HepG2 (cell line): Measurements from ENCODE around the gene PPP1R8. TPM values are rescaled to one million over a fixed set of nuclear protein-coding genes. Genes with fewer than 3 reads are reported as not detected.

Experiments used
- ATAC-seq: fragments of 200-7000 bp; cut with Tn5 transposase; 3 replicates; pipeline ENCODE4 v1.9.1; 2020; ENCODE audit warnings: mild to moderate bottlenecking, moderate library complexity
- BruUV-seq: library from RNA; stranded (reverse); fragments of 400-500 nt; replicated peaks from 2 replicates; lab custom pipeline; 2021; lab: Mats Ljungman, UMichigan
- CTCF ChIA-PET: fragments of 300-600 bp; formaldehyde crosslinking; extraction: SDS; loops from one replicate; lab custom pipeline; 2021; ENCODE audit warnings: low total read pairs, inconsistent platforms, low intra/inter-chr PET ratio; lab: Yijun Ruan, JAX
- POLR2A ChIA-PET: fragments of 350-600 bp; sonication (Branson Sonifier 250); formaldehyde crosslinking; loops from one replicate; lab custom pipeline; 2020; ENCODE audit warnings: antibody characterized with exemption, inconsistent platforms; lab: Yijun Ruan, JAX
- DNase-seq: peaks from one replicate; pipeline ENCODE4 v3.0.0-alpha.2; 2015; ENCODE audit warnings: low spot score
- FAIRE-seq: peaks from 3 replicates; lab custom pipeline; 2011; peaks lifted over from hg19 to GRCh38; lab: Jason Lieb, UNC
- H2AFZ ChIP-seq: one replicate; pipeline ENCODE4 v1.6.1; 2011; ENCODE audit warnings: low read length, inconsistent platforms
- H3K27ac ChIP-seq: fragments of 300-600 bp; 3 replicates; pipeline ENCODE4 v1.8.0; 2011; ENCODE audit warnings: mixed run types, mild to moderate bottlenecking, mixed read lengths, low read length, inconsistent platforms; ENCODE audit not compliant: insufficient read depth; ENCODE audit errors: extremely low read length
- H3K27me3 ChIP-seq, 2 experiments: fragments of 200-600 bp in 1 of 2; 2 replicates in 1 of 2; 3 replicates in 1 of 2; pipeline versions ENCODE4 v1.6.0 to v1.8.0; 2011; ENCODE audit warnings: low read length in 2 of 2, mild to moderate bottlenecking in 2 of 2, moderate library complexity in 2 of 2, inconsistent platforms in 1 of 2; ENCODE audit not compliant: insufficient read depth in 2 of 2, control insufficient read depth in 1 of 2
- H3K36me3 ChIP-seq, 2 experiments: fragments of 200-600 bp in 1 of 2; replicated peaks in 1 of 2; 2 replicates in 1 of 2; 3 replicates in 1 of 2; pipeline versions ENCODE4 v1.5.1 to v1.8.0; 2011; ENCODE audit warnings: low read length in 2 of 2, inconsistent platforms in 1 of 2; ENCODE audit not compliant: insufficient read depth in 2 of 2, control insufficient read depth in 1 of 2
- H3K4me1 ChIP-seq: 2 replicates; pipeline ENCODE4 v1.5.1; 2012; ENCODE audit warnings: low read length, inconsistent platforms; ENCODE audit not compliant: insufficient read depth
- H3K4me2 ChIP-seq: 2 replicates; pipeline ENCODE4 v1.6.0; 2011; ENCODE audit warnings: low read depth, low read length, inconsistent platforms
- H3K4me3 ChIP-seq, 3 experiments: fragments of 200-600 bp in 1 of 3; sonication (generic), shearing (Covaris generic) in 1 of 3; replicated peaks in 1 of 3; 2 replicates each; pipeline ENCODE4 v1.5.1; 2011 to 2016; ENCODE audit warnings: low read length in 3 of 3, inconsistent platforms in 2 of 3, low read depth in 2 of 3, mild to moderate bottlenecking in 2 of 3, control low read depth in 1 of 3, mixed read lengths in 1 of 3; ENCODE audit not compliant: insufficient read depth in 1 of 3
- H3K79me2 ChIP-seq: one replicate; pipeline ENCODE4 v1.6.1; 2011; ENCODE audit warnings: low read length, inconsistent platforms; ENCODE audit not compliant: insufficient read depth
- H3K9ac ChIP-seq: 2 replicates; pipeline ENCODE4 v1.6.0; 2011; ENCODE audit warnings: mild to moderate bottlenecking, low read depth, low read length, inconsistent platforms; ENCODE audit not compliant: insufficient read depth
- H3K9me3 ChIP-seq: 2 replicates; pipeline ENCODE4 v1.5.1; 2012; ENCODE audit warnings: mild to moderate bottlenecking, low read length
- H4K20me1 ChIP-seq: 2 replicates; pipeline ENCODE4 v1.6.0; 2011; ENCODE audit warnings: inconsistent platforms, mild to moderate bottlenecking, low read length, moderate library complexity; ENCODE audit not compliant: insufficient read depth
- HNRNPH1 ChIP-seq: fragments of 200-400 bp; formaldehyde crosslinking; optimal IDR thresholded peaks from 2 replicates; pipeline ENCODE3; 2017; ENCODE audit warnings: mild to moderate bottlenecking, low read depth, low read length
- HNRNPUL1 ChIP-seq: fragments of 200-400 bp; formaldehyde crosslinking; IDR thresholded peaks from 2 replicates; pipeline ENCODE4 v1.6.1; 2017; ENCODE audit warnings: low read depth, mild to moderate bottlenecking, low read length, moderate library complexity
- HOXA5 ChIP-seq: sonication (generic); formaldehyde crosslinking; IDR thresholded peaks from 2 replicates; pipeline ENCODE4 v1.4.0; 2020; ENCODE audit warnings: missing genetic modification reagents
- MAFF ChIP-seq: IDR thresholded peaks from 2 replicates; pipeline ENCODE4 v1.6.1; 2011; ENCODE audit warnings: low read depth, low read length, improper control_type of control experiment
- MXI1 ChIP-seq: IDR thresholded peaks from 3 replicates; pipeline ENCODE4 v1.6.1; 2012; ENCODE audit warnings: low read depth, low read length, inconsistent platforms, borderline replicate concordance
- TAF15 ChIP-seq: fragments of 200-400 bp; formaldehyde crosslinking; IDR thresholded peaks from one replicate; pipeline ENCODE4 v1.6.1; 2018; ENCODE audit warnings: mild to moderate bottlenecking, low read depth, low read length; ENCODE audit not compliant: poor library complexity, severe bottlenecking
- THYN1 ChIP-seq: sonication (generic); formaldehyde crosslinking; IDR thresholded peaks from 2 replicates; pipeline ENCODE4 v1.8.1; 2023; ENCODE audit warnings: low read depth, mild to moderate bottlenecking, moderate library complexity, missing genetic modification reagents, borderline replicate concordance
- U2AF2 ChIP-seq: fragments of 200-400 bp; formaldehyde crosslinking; IDR thresholded peaks from 2 replicates; pipeline ENCODE4 v1.6.1; 2017; ENCODE audit warnings: low read depth, mild to moderate bottlenecking, low read length
- ZNF101 ChIP-seq: sonication (generic); formaldehyde crosslinking; IDR thresholded peaks from 2 replicates; pipeline ENCODE4 v1.4.0; 2020; ENCODE audit warnings: mild to moderate bottlenecking, low read depth, missing genetic modification reagents, borderline replicate concordance
- ZNF12 ChIP-seq: sonication (generic); formaldehyde crosslinking; IDR thresholded peaks from 2 replicates; pipeline ENCODE4 v1.5.0; 2020; ENCODE audit warnings: missing genetic modification reagents
- ZNF136 ChIP-seq: sonication (generic); formaldehyde crosslinking; IDR thresholded peaks from 2 replicates; pipeline ENCODE4 v1.8.1; 2022; ENCODE audit warnings: low read depth, mild to moderate bottlenecking, moderate library complexity, missing genetic modification reagents
- ZNF20 ChIP-seq: sonication (generic); formaldehyde crosslinking; IDR thresholded peaks from 2 replicates; pipeline ENCODE4 v1.4.0; 2020; ENCODE audit warnings: mild to moderate bottlenecking, moderate library complexity, missing genetic modification reagents
- ZNF749 ChIP-seq: sonication (generic); formaldehyde crosslinking; IDR thresholded peaks from 2 replicates; pipeline ENCODE4 v1.8.0; 2022; ENCODE audit warnings: mild to moderate bottlenecking, missing genetic modification reagents, moderate library complexity, borderline replicate concordance
- in situ Hi-C: cut with HindIII; loops from 2 replicates; pipeline ENCODE4 v1.10.0; 2017; ENCODE audit warnings: low pct_unique_long_range_greater_than_20kb; ENCODE audit not compliant: extremely low pct_ligation_motif_present
- intact Hi-C: fragments of 100-400 bp; cut with micrococcal nuclease; formaldehyde crosslinking; loops from one replicate; pipeline ENCODE4 v1.10.0; 2022; ENCODE audit not compliant: unreplicated experiment
- polyA plus RNA-seq, 8 experiments: library from polyadenylated mRNA; depleted of rRNA in 3 of 8; stranded (reverse) in 7 of 8; unstranded in 1 of 8; fragments of >200 nt; fragmentation: Illumina TruSeq in 4 of 8; extraction: Trizol in 4 of 8; gene quantifications; 2 replicates each; pipeline versions ENCODE4 v1.2.1 to v1.2.3, GENCODE V29; 2011 to 2016; ENCODE audit warnings: low read depth in 4 of 8, missing spikeins in 1 of 8, mixed read lengths in 1 of 8; ENCODE audit not compliant: insufficient read depth in 1 of 8
- total RNA-seq, 5 experiments: library from RNA; depleted of rRNA; stranded (reverse); fragments of >200 nt; fragmentation: Illumina TruSeq; extraction: Trizol; gene quantifications; 2 replicates each; pipeline ENCODE4 v1.2.3, GENCODE V29; 2016; ENCODE audit warnings: low read depth in 1 of 5
- TF ChIP-seq, protein P1 (sequence below): fragments of 450-650 bp; IDR thresholded peaks from 2 replicates; pipeline ENCODE4 v1.6.1; 2017
- TF ChIP-seq, protein P2 (sequence below): sonication (generic); formaldehyde crosslinking; IDR thresholded peaks from 2 replicates; pipeline ENCODE4 v1.4.0; 2020; ENCODE audit warnings: missing genetic modification reagents
- TF ChIP-seq, protein P3 (sequence below): sonication (generic); formaldehyde crosslinking; IDR thresholded peaks from 2 replicates; pipeline ENCODE4 v1.5.0; 2020; ENCODE audit warnings: mild to moderate bottlenecking, missing genetic modification reagents, borderline replicate concordance

The PPP1R8 gene
- total and polyA plus RNA-seq, 2 of the 13 experiments (the other 11 are each of a cell fraction or from before 2014, with no cell fraction given): 38.3 to 62.2 TPM

DNA sequence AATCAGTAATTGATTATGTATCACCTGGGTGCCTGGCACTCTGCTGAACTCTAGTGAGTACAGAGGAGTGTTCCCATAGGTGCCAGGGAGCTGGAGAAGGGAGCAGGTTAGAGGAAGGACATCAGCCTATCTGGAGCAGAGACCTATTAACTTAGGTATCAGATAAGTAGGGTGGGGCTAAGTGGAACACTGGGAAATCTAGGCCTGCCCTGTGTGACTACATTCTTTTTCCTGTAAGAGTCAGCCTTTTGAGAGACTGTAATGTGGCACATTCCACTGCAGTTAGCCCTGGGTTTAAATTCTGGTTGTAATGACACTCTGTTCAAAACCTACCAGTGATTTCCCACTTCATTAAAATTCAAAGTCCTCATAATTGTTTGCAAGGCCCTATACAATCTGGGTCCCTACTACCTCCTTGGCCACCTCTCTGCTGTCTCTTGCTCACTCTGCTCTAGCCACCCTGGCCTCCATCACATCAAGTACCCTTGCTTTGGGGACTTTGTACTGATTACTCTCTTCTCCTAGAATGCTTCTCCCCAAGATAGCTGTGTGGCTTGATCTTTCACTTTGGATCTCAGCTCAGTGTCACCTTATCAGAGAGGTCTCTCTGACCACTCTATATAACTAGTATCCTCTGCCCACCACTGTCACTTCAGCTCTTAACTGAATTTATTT, 44.7 kb upstream of the PPP1R8 start:
- no peaks in the 10 kb centered on the region for H3K9me3 ChIP-seq
- H2AFZ ChIP-seq: no peak overlapping the region
- BruUV-seq: no TSS peak
- ChIA-PET POLR2A (interaction anchor here (1.5 to 1.7 kb wide), 2 partner anchors 13 to 31 kb away, joined by 5 to 8 read pairs; partner anchors contain the start of gene STX12), CTCF (no interaction called here)
- H3K4me3 ChIP-seq: no peak overlapping the region
- intact Hi-C loops: no loop called here
- FAIRE-seq (no peak), DNase-seq (no peak), ATAC-seq (no peak)
- no peak overlapping the region for H3K27ac ChIP-seq
- no peak overlapping the region for H3K4me2 ChIP-seq
- H3K36me3 ChIP-seq: peaks cover 2 to 9% of the 10 kb centered on the region in 2 experiments; a peak in 3 of 5 replicates
- H3K9ac ChIP-seq: no peak overlapping the region
- in situ Hi-C loops: no loop called here
- no peaks in the 10 kb centered on the region for H3K27me3 ChIP-seq
- no peaks in the 10 kb centered on the region for H3K4me1 ChIP-seq
- H3K79me2 ChIP-seq: peaks cover 3% of the 10 kb centered on the region
- no peaks in the 10 kb centered on the region; the same call in 1 of the 2 replicates for H4K20me1 ChIP-seq
- TF ChIP-seq, protein P1, sequence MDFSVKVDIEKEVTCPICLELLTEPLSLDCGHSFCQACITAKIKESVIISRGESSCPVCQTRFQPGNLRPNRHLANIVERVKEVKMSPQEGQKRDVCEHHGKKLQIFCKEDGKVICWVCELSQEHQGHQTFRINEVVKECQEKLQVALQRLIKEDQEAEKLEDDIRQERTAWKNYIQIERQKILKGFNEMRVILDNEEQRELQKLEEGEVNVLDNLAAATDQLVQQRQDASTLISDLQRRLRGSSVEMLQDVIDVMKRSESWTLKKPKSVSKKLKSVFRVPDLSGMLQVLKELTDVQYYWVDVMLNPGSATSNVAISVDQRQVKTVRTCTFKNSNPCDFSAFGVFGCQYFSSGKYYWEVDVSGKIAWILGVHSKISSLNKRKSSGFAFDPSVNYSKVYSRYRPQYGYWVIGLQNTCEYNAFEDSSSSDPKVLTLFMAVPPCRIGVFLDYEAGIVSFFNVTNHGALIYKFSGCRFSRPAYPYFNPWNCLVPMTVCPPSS: no peak
- no peak for TF ChIP-seq U2AF2
- TF ChIP-seq ZNF101 (CRISPR knock-in tag): no peak
- TF ChIP-seq ZNF136 (CRISPR knock-in tag): no peak
- TF ChIP-seq MXI1: no peak
- no peak for TF ChIP-seq ZNF12 (CRISPR knock-in tag)
- TF ChIP-seq HOXA5: no peak
- no peak for TF ChIP-seq MAFF
- no peak for TF ChIP-seq HNRNPUL1
- TF ChIP-seq THYN1 (CRISPR knock-in tag): no peak
- no peak for TF ChIP-seq ZNF20 (CRISPR knock-in tag)
- TF ChIP-seq, protein P2, sequence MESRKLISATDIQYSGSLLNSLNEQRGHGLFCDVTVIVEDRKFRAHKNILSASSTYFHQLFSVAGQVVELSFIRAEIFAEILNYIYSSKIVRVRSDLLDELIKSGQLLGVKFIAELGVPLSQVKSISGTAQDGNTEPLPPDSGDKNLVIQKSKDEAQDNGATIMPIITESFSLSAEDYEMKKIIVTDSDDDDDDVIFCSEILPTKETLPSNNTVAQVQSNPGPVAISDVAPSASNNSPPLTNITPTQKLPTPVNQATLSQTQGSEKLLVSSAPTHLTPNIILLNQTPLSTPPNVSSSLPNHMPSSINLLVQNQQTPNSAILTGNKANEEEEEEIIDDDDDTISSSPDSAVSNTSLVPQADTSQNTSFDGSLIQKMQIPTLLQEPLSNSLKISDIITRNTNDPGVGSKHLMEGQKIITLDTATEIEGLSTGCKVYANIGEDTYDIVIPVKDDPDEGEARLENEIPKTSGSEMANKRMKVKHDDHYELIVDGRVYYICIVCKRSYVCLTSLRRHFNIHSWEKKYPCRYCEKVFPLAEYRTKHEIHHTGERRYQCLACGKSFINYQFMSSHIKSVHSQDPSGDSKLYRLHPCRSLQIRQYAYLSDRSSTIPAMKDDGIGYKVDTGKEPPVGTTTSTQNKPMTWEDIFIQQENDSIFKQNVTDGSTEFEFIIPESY (CRISPR knock-in tag): no peak
- TF ChIP-seq ZNF749 (CRISPR knock-in tag): no peak
- TF ChIP-seq, protein P3, sequence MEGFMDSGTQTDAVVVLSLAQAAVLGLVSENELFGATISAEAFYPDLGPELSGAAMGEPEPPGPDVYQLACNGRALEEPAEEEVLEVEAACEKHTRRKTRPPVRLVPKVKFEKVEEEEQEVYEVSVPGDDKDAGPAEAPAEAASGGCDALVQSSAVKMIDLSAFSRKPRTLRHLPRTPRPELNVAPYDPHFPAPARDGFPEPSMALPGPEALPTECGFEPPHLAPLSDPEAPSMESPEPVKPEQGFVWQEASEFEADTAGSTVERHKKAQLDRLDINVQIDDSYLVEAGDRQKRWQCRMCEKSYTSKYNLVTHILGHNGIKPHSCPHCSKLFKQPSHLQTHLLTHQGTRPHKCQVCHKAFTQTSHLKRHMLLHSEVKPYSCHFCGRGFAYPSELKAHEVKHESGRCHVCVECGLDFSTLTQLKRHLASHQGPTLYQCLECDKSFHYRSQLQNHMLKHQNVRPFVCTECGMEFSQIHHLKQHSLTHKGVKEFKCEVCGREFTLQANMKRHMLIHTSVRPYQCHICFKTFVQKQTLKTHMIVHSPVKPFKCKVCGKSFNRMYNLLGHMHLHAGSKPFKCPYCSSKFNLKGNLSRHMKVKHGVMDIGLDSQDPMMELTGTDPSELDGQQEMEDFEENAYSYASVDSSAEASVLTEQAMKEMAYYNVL (CRISPR knock-in tag): no peak
- TF ChIP-seq HNRNPH1: no peak
- no peak for TF ChIP-seq TAF15
